Keratinocyte (primary cell): ENCODE measurements around the gene CCDC9.

ENCODE experiments used
- CTCF ChIP-seq, 3 experiments: IDR thresholded peaks in 1 of 3; conservative IDR thresholded peaks in 1 of 3; optimal IDR thresholded peaks in 1 of 3; 2 replicates in 2 of 3; 3 replicates in 1 of 3; pipeline versions ENCODE3 to v1.5.1; 2011; ENCODE audit warnings: low read length in 3 of 3, mild to moderate bottlenecking in 3 of 3, moderate library complexity in 2 of 3, control low read depth in 1 of 3, inconsistent platforms in 1 of 3; ENCODE audit not compliant: insufficient read depth in 2 of 3; ENCODE audit errors: extremely low read depth in 1 of 3
- EZH2 ChIP-seq: IDR thresholded peaks from one replicate; pipeline ENCODE4 v1.6.1; 2012; ENCODE audit warnings: inconsistent platforms, mild to moderate bottlenecking, low read length, moderate library complexity

- TF ChIP-seq CTCF (optimal IDR thresholded peaks at IDR 0.05 in 1 of 3, IDR thresholded peaks at IDR 0.05 in 1 of 3, conservative IDR thresholded peaks at IDR 0.05 in 1 of 3; ENCODE audit: extremely low read depth in 1 of 3, insufficient read depth in 2 of 3, low read length in 3 of 3) (no peak), EZH2 (no peak)
Measured at GRCh38 chr19:47315125-47315821, 58.9 kb downstream of the CCDC9 start.
